CD4-positive, alpha-beta T cell treated with Interleukin-17A for 4 hours (primary cell): ENCODE results near the gene HNMT.

ENCODE experiments used
- DNase-seq: peaks from one replicate; pipeline ENCODE4 v3.0.0-alpha.2; 2020; ENCODE audit warnings: mixed read lengths

HNMT gene

DNA sequence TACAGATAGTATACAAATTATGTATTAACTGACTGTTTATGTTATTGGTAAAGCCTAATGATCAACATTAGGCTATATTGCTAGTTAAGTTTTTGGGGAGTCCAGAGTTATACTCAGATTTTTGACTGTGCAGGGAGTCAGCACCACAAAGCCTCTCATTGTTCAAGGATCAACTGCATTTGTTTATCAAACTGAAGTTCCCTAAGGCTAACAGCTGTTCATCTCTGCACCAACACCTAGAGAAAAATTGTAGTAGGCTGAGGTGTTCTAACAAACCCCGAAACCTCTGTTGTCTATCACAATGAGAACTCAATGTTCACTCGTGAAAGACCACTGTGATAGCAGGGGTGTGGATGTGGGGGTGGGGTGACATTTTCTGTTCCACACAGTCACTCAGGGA, 97.7 kb downstream of the HNMT start:
- no peak for DNase-seq

DNA sequence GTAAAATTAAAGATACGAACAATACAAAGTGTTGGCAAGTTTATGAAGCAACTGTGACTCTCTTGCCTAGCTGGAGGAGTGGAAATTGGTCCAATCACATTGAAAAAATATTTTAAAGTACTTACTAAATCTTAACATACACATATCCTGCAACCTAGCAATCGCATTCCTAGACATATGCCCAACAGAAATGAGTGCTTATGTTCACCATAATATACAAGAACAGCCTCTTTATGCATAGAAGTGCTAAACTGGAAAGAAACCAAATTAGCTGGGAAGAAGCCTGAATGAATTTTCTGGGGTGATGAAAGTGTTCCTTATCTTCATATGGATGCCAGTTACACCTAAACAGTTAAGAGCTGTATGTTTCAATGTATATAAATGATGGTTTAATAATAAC, 98.9 kb downstream of the HNMT start:
- DNase-seq = no peak
